Tibial nerve (tissue), 4 donors: Measurements from ENCODE around the gene TPPP2.

Experiments
- CTCF ChIP-seq, 5 experiments: fragments of 200-600 bp in 3 of 5; fragments of 450-650 bp in 2 of 5; sonication (generic) in 3 of 5; IDR thresholded peaks; one replicate each; pipeline ENCODE4 v1.5.1; 2016 to 2019; ENCODE audit warnings: antibody characterized with exemption in 5 of 5, mild to moderate bottlenecking in 3 of 5, moderate library complexity in 2 of 5
- EP300 ChIP-seq, 2 donors: sonication (generic); formaldehyde crosslinking; IDR thresholded peaks; one replicate each; pipeline ENCODE4 v1.6.1; 2017; ENCODE audit warnings: antibody characterized with exemption in 2 of 2, mild to moderate bottlenecking in 1 of 2
- POLR2A ChIP-seq, 2 donors: fragments of 450-650 bp; IDR thresholded peaks; one replicate each; pipeline ENCODE4 v1.6.1; 2017; ENCODE audit warnings: antibody characterized with exemption in 2 of 2, mild to moderate bottlenecking in 2 of 2, moderate library complexity in 2 of 2

- TF ChIP-seq POLR2A (IDR thresholded peaks at IDR 0.05) (peak in 1 of 2 donors; percentile 46), CTCF (IDR thresholded peaks at IDR 0.05) (peak in 1 of 5 experiments; percentile 36), EP300 (IDR thresholded peaks at IDR 0.05) (peak in 1 of 2 donors; percentile 74)
Measured at GRCh38 chr14:21038441-21039422, 8.7 kb downstream of the TPPP2 start.
